Measurements from ENCODE around the gene CARMIL1. TPM values are rescaled to one million over a fixed set of nuclear protein-coding genes. Genes with fewer than 3 reads are reported as not detected.

The CARMIL1 gene
- total RNA-seq, 4 donors from 2014 or later = 11.8 to 23.2 (median 17.1) TPM

GRCh38 chr6:25617997-25618396 lies 338.8 kb downstream of the CARMIL1 start:
- TF ChIP-seq POLR2A (IDR thresholded peaks at IDR 0.05) = no peak
- no peak overlapping the region for H3K27ac ChIP-seq
- DNase-seq = no peak
- H3K27me3 ChIP-seq = no peaks in the 10 kb centered on the region
- H3K4me3 ChIP-seq = no peak overlapping the region
- H3K4me1 ChIP-seq = no peaks in the 10 kb centered on the region
- H3K9me3 ChIP-seq = no peaks in the 10 kb centered on the region
- H3K36me3 ChIP-seq = no peaks in the 10 kb centered on the region
- intact Hi-C loops (cut with DNase I; ENCODE audit: low total_unique reads) = no loop called here

GRCh38 chr6:25619217-25619616 lies 340.0 kb downstream of the CARMIL1 start:
- no peaks in the 10 kb centered on the region for H3K9me3 ChIP-seq
- no peak for DNase-seq
- H3K27ac ChIP-seq = no peak overlapping the region
- TF ChIP-seq POLR2A (IDR thresholded peaks at IDR 0.05) = no peak
- TF ChIP-seq, protein P1, sequence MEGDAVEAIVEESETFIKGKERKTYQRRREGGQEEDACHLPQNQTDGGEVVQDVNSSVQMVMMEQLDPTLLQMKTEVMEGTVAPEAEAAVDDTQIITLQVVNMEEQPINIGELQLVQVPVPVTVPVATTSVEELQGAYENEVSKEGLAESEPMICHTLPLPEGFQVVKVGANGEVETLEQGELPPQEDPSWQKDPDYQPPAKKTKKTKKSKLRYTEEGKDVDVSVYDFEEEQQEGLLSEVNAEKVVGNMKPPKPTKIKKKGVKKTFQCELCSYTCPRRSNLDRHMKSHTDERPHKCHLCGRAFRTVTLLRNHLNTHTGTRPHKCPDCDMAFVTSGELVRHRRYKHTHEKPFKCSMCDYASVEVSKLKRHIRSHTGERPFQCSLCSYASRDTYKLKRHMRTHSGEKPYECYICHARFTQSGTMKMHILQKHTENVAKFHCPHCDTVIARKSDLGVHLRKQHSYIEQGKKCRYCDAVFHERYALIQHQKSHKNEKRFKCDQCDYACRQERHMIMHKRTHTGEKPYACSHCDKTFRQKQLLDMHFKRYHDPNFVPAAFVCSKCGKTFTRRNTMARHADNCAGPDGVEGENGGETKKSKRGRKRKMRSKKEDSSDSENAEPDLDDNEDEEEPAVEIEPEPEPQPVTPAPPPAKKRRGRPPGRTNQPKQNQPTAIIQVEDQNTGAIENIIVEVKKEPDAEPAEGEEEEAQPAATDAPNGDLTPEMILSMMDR (IDR thresholded peaks at IDR 0.05) = no peak
- no peaks in the 10 kb centered on the region for H3K4me1 ChIP-seq
- no peaks in the 10 kb centered on the region for H3K27me3 ChIP-seq
- no peak overlapping the region for H3K4me3 ChIP-seq
- no peaks in the 10 kb centered on the region for H3K36me3 ChIP-seq
- intact Hi-C loops (cut with DNase I; ENCODE audit: low total_unique reads) = no loop called here

DNA sequence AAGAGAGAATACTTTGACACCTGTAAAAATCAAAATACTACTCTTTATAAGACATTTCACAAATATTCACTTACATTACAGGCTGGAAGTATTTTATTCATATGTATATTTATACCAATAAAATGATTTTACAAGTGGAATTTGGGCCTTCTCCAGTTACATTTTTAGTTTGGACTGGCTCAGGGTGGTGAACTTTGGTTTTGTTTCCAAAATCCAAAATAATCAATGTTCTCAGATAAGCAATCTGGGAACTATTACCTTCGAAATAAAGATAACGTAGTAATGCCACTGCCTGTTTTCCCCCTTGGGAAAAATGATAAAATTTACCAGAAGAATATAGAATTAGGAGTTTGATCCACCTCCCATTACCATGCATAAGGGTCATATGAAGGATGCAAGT lies 341.2 kb downstream of the CARMIL1 start:
- H3K4me3 ChIP-seq = no peak overlapping the region
- TF ChIP-seq POLR2A (IDR thresholded peaks at IDR 0.05) = no peak
- TF ChIP-seq, protein P1 (IDR thresholded peaks at IDR 0.05) = no peak
- intact Hi-C loops (cut with DNase I; ENCODE audit: low total_unique reads) = no loop called here
- no peaks in the 10 kb centered on the region for H3K36me3 ChIP-seq
- no peak for DNase-seq
- no peaks in the 10 kb centered on the region for H3K4me1 ChIP-seq
- no peaks in the 10 kb centered on the region for H3K9me3 ChIP-seq
- no peak overlapping the region for H3K27ac ChIP-seq
- H3K27me3 ChIP-seq = no peaks in the 10 kb centered on the region

DNA sequence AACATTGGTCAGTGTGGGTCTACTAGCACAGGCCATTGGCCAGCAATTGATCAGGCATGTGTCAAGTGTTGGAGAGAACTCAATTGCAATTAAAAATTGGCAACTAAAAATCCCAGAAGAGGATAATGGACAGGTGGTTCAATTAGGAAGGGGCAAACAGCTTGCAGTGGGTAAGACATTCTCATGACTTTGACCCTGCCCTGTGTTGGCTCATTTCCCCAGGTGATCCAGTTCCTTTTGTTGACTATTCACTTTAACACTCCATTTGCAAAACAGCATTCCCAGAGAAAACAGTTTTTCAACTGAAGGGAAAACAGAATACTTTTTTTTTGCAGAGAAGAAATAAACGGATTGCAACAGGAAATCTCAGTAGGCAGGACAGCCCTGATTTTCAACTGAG lies 343.9 kb downstream of the CARMIL1 start:
- no peaks in the 10 kb centered on the region for H3K27me3 ChIP-seq
- H3K27ac ChIP-seq = no peak overlapping the region
- H3K9me3 ChIP-seq = no peaks in the 10 kb centered on the region
- intact Hi-C loops (cut with DNase I; ENCODE audit: low total_unique reads) = no loop called here
- no peaks in the 10 kb centered on the region for H3K36me3 ChIP-seq
- H3K4me1 ChIP-seq = no peaks in the 10 kb centered on the region
- TF ChIP-seq POLR2A (IDR thresholded peaks at IDR 0.05) = no peak
- TF ChIP-seq, protein P1 (IDR thresholded peaks at IDR 0.05) = no peak
- H3K4me3 ChIP-seq = no peak overlapping the region
- no peak for DNase-seq

GRCh38 chr6:25623879-25624278 lies 344.7 kb downstream of the CARMIL1 start:
- no peaks in the 10 kb centered on the region for H3K9me3 ChIP-seq
- H3K27me3 ChIP-seq = no peaks in the 10 kb centered on the region
- no peak for TF ChIP-seq POLR2A (IDR thresholded peaks at IDR 0.05)
- TF ChIP-seq, protein P1 (IDR thresholded peaks at IDR 0.05) = no peak
- intact Hi-C loops (cut with DNase I; ENCODE audit: low total_unique reads) = no loop called here
- H3K4me3 ChIP-seq = no peak overlapping the region
- no peaks in the 10 kb centered on the region for H3K4me1 ChIP-seq
- no peak overlapping the region for H3K27ac ChIP-seq
- no peak for DNase-seq
- H3K36me3 ChIP-seq = no peaks in the 10 kb centered on the region

GRCh38 chr6:25627001-25627400 lies 347.8 kb downstream of the CARMIL1 start:
- TF ChIP-seq, protein P1 (IDR thresholded peaks at IDR 0.05) = no peak
- TF ChIP-seq POLR2A (IDR thresholded peaks at IDR 0.05) = no peak
- no peak for DNase-seq
- intact Hi-C loops (cut with DNase I; ENCODE audit: low total_unique reads) = no loop called here
- no peaks in the 10 kb centered on the region for H3K36me3 ChIP-seq
- H3K9me3 ChIP-seq = no peaks in the 10 kb centered on the region
- H3K4me3 ChIP-seq = no peak overlapping the region
- no peak overlapping the region for H3K27ac ChIP-seq
- no peaks in the 10 kb centered on the region for H3K27me3 ChIP-seq
- H3K4me1 ChIP-seq = no peaks in the 10 kb centered on the region
